Erythroblast (primary cell): ENCODE data around the gene C11orf97.

Experiments used
- GATA1 ChIP-seq: IDR thresholded peaks from 2 replicates; pipeline ENCODE4 v1.6.1; 2011; ENCODE audit warnings: low read depth, mild to moderate bottlenecking, control low read depth, low read length, moderate library complexity
- POLR2A ChIP-seq: IDR thresholded peaks from 2 replicates; pipeline ENCODE4 v1.6.1; 2011; ENCODE audit warnings: mild to moderate bottlenecking, low read length

- TF ChIP-seq POLR2A = no peak
- TF ChIP-seq GATA1 = no peak
These were observed 4.8 kb upstream of the C11orf97 start for GRCh38 chr11:94507485-94507884.
